Effector CD4-positive, alpha-beta T cell (primary cell): ENCODE results near the gene RNF19B.

ENCODE experiments used
- DNase-seq: peaks from one replicate; pipeline ENCODE4 v3.0.0-alpha.2; 2020

RNF19B gene

GRCh38 chr1:32899586-32900296, 64.9 kb downstream of the RNF19B start:
- DNase-seq, result no peak

- DNase-seq, result no peak
Observed at GRCh38 chr1:32898958-32899357, 65.7 kb downstream of the RNF19B start.

- DNase-seq, result no peak
Observed at GRCh38 chr1:32898056-32898455, 66.6 kb downstream of the RNF19B start.

GRCh38 chr1:32897082-32898049, 67.2 kb downstream of the RNF19B start:
- DNase-seq, result no peak

GRCh38 chr1:32896451-32896850, 68.2 kb downstream of the RNF19B start:
- DNase-seq, result no peak

GRCh38 chr1:32895325-32896215, 69.0 kb downstream of the RNF19B start:
- no peak for DNase-seq

GRCh38 chr1:32894681-32895080, 69.9 kb downstream of the RNF19B start:
- no peak for DNase-seq

GRCh38 chr1:32894019-32894600, 70.5 kb downstream of the RNF19B start:
- no peak for DNase-seq

GRCh38 chr1:32893198-32894018, 71.2 kb downstream of the RNF19B start:
- no peak for DNase-seq

GRCh38 chr1:32892368-32893197, 72.0 kb downstream of the RNF19B start:
- DNase-seq, result no peak

GRCh38 chr1:32891630-32892029, 73.0 kb downstream of the RNF19B start:
- DNase-seq, result no peak

GRCh38 chr1:32891241-32891570, 73.4 kb downstream of the RNF19B start:
- DNase-seq, result no peak

GRCh38 chr1:32890516-32891240, 73.9 kb downstream of the RNF19B start:
- DNase-seq, result no peak

GRCh38 chr1:32889731-32890278, 74.8 kb downstream of the RNF19B start:
- DNase-seq, result no peak

GRCh38 chr1:32888677-32889420, 75.8 kb downstream of the RNF19B start:
- no peak for DNase-seq

- no peak for DNase-seq
Observed at GRCh38 chr1:32888134-32888533, 76.5 kb downstream of the RNF19B start.

GRCh38 chr1:32887623-32888022, 77.0 kb downstream of the RNF19B start:
- DNase-seq, result no peak

- no peak for DNase-seq
Observed at GRCh38 chr1:32886828-32887414, 77.7 kb downstream of the RNF19B start.
